Suppressor macrophage treated with lipopolysaccharide for 1 hour (primary cell): ENCODE data around the gene EPX.
A peak's percentile ranks its signal among the peaks of the same experiment; 100 is the strongest.

Source experiments
- DNase-seq, 3 donors: peaks; one replicate each; pipeline ENCODE4 v3.0.0-alpha.2; 2020 to 2022

Gene EPX

GRCh38 chr17:58228679-58229078 is 36.2 kb downstream of the EPX start:
- DNase-seq, result no peak

GRCh38 chr17:58229384-58229783 is 36.9 kb downstream of the EPX start:
- no peak for DNase-seq

- no peak for DNase-seq
These were observed 37.4 kb downstream of the EPX start for GRCh38 chr17:58229881-58230280.

GRCh38 chr17:58231641-58232040 is 39.1 kb downstream of the EPX start:
- peak; percentile 77 to 92 (median 92) for DNase-seq

GRCh38 chr17:58232707-58233156 is 40.2 kb downstream of the EPX start:
- DNase-seq, result peak; percentile 95 to 99 (median 98)

GRCh38 chr17:58233543-58233942 is 41.0 kb downstream of the EPX start:
- peak; percentile 50 to 61 (median 57) for DNase-seq

- peak; percentile 35 to 68 (median 52) for DNase-seq
These were observed 42.0 kb downstream of the EPX start for GRCh38 chr17:58234512-58234911.

- no peak for DNase-seq
These were observed 43.3 kb downstream of the EPX start for GRCh38 chr17:58235821-58236220.

- no peak for DNase-seq
These were observed 43.9 kb downstream of the EPX start for GRCh38 chr17:58236394-58236793.

GRCh38 chr17:58238147-58238634 is 45.7 kb downstream of the EPX start, which contains the start of gene LPO:
LPO (plus strand) TSS chr17:58238584; CDS start chr17:58242980, 4,396 bp downstream.
- no peak for DNase-seq

GRCh38 chr17:58239987-58240386 is 47.5 kb downstream of the EPX start:
- DNase-seq, result no peak

- DNase-seq, result no peak
These were observed 49.8 kb downstream of the EPX start for GRCh38 chr17:58242171-58242784.

- no peak for DNase-seq
These were observed 52.4 kb downstream of the EPX start for GRCh38 chr17:58244963-58245362.

GRCh38 chr17:58245428-58246103 is 53.0 kb downstream of the EPX start:
- DNase-seq, result no peak

GRCh38 chr17:58246104-58246740 is 53.7 kb downstream of the EPX start:
- no peak for DNase-seq

- DNase-seq, result no peak
These were observed 54.3 kb downstream of the EPX start for GRCh38 chr17:58246781-58247180.

GRCh38 chr17:58247511-58248363 is 55.2 kb downstream of the EPX start:
- peak in 1 of 3 donors; percentile 40 for DNase-seq

GRCh38 chr17:58248955-58249269 is 56.4 kb downstream of the EPX start:
- no peak for DNase-seq

GRCh38 chr17:58249270-58250133 is 57.0 kb downstream of the EPX start:
- DNase-seq, result peak; percentile 63 to 83 (median 81)

- no peak for DNase-seq
These were observed 58.0 kb downstream of the EPX start for GRCh38 chr17:58250344-58251011.

- DNase-seq, result no peak
These were observed 59.6 kb downstream of the EPX start for GRCh38 chr17:58252141-58252540.
